ENCODE results near the gene ZNF689. TPM values are rescaled to one million over a fixed set of nuclear protein-coding genes. Genes with fewer than 3 reads are reported as not detected.
"Not testable (repeated sequence)": the region's sequence is repeated elsewhere in the genome, so short reads cannot be mapped to it uniquely, and the experiment has no call there.

ZNF689 gene
- polyA plus RNA-seq, 1 donor from 2014 or later = 10.6 TPM

DNA sequence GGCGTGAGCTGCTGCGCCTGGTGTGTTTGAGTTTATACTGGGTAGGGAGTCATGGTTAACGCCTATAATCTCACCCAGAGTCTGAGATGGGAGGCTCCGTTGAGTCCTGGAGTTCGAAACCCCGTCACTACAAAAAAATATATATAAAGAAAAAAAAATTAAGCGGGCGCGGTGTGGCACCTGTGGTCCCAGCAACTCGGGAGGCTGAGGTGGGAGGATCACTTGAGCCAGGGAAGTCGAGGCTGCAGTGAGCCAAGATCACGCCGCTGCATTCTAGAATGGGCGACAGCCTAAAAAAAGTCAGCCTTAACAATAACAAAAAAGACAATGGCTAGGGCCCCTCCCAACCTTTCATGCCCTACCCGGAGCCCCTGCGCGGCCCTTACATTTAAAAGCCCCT, 23.3 kb upstream of the ZNF689 start:
- Histone ChIP-seq H3K4me3 (ENCODE audit: low read length) (peak overlapping the region; percentile 92), H3K9ac (ENCODE audit: low read length) (peak overlapping the region; percentile 91), H4K20me1 (ENCODE audit: insufficient read depth) (no peaks in the 10 kb centered on the region), H3K9me2 (ENCODE audit: insufficient read depth, low read length) (no peaks in the 10 kb centered on the region), H2AFZ (ENCODE audit: low read depth, low read length) (peak overlapping the region; percentile 80), H3K4me2 (ENCODE audit: low read length) (peak overlapping the region; percentile 76), H3F3A (ENCODE audit: insufficient read depth, low read length, poor library complexity, severe bottlenecking) (peaks cover 4% of the 10 kb centered on the region), H3K27ac (ENCODE audit: low read length) (peak overlapping the region; percentile 91), H3K27me3 (ENCODE audit: insufficient read depth, low read depth, low read length) (no peaks in the 10 kb centered on the region), H3K79me2 (replicated peaks; ENCODE audit: insufficient read depth, low read length) (no peaks in the 10 kb centered on the region), H3K9me3 (ENCODE audit: low read length) (no peaks in the 10 kb centered on the region), H3K36me3 (ENCODE audit: insufficient read depth, low read length) (no peaks in the 10 kb centered on the region)
- TF ChIP-seq, protein P1, sequence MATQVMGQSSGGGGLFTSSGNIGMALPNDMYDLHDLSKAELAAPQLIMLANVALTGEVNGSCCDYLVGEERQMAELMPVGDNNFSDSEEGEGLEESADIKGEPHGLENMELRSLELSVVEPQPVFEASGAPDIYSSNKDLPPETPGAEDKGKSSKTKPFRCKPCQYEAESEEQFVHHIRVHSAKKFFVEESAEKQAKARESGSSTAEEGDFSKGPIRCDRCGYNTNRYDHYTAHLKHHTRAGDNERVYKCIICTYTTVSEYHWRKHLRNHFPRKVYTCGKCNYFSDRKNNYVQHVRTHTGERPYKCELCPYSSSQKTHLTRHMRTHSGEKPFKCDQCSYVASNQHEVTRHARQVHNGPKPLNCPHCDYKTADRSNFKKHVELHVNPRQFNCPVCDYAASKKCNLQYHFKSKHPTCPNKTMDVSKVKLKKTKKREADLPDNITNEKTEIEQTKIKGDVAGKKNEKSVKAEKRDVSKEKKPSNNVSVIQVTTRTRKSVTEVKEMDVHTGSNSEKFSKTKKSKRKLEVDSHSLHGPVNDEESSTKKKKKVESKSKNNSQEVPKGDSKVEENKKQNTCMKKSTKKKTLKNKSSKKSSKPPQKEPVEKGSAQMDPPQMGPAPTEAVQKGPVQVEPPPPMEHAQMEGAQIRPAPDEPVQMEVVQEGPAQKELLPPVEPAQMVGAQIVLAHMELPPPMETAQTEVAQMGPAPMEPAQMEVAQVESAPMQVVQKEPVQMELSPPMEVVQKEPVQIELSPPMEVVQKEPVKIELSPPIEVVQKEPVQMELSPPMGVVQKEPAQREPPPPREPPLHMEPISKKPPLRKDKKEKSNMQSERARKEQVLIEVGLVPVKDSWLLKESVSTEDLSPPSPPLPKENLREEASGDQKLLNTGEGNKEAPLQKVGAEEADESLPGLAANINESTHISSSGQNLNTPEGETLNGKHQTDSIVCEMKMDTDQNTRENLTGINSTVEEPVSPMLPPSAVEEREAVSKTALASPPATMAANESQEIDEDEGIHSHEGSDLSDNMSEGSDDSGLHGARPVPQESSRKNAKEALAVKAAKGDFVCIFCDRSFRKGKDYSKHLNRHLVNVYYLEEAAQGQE (IDR thresholded peaks at IDR 0.05; ENCODE audit: borderline replicate concordance) = no peak
- TF ChIP-seq MXI1 (conservative IDR thresholded peaks at IDR 0.05; ENCODE audit: poor library complexity, severe bottlenecking) = no peak
- TF ChIP-seq SMC3 (conservative IDR thresholded peaks at IDR 0.05; ENCODE audit: poor library complexity) = no peak
- TF ChIP-seq EP300 (conservative IDR thresholded peaks at IDR 0.05; ENCODE audit: poor library complexity, severe bottlenecking) = no peak

GRCh38 chr16:30632454-30632853, 22.3 kb upstream of the ZNF689 start:
- not testable (repeated sequence) for H3K9me3 ChIP-seq (ENCODE audit: low read length); H3K9me2 ChIP-seq (ENCODE audit: insufficient read depth, low read length); H3F3A ChIP-seq (ENCODE audit: insufficient read depth, low read length, poor library complexity, severe bottlenecking); H3K27me3 ChIP-seq (ENCODE audit: insufficient read depth, low read depth, low read length); H4K20me1 ChIP-seq (ENCODE audit: insufficient read depth); H3K27ac ChIP-seq (ENCODE audit: low read length); H3K36me3 ChIP-seq (ENCODE audit: insufficient read depth, low read length); H3K9ac ChIP-seq (ENCODE audit: low read length); H3K4me3 ChIP-seq (ENCODE audit: low read length); H3K4me2 ChIP-seq (ENCODE audit: low read length); H2AFZ ChIP-seq (ENCODE audit: low read depth, low read length); H3K79me2 ChIP-seq (replicated peaks; ENCODE audit: insufficient read depth, low read length)

DNA sequence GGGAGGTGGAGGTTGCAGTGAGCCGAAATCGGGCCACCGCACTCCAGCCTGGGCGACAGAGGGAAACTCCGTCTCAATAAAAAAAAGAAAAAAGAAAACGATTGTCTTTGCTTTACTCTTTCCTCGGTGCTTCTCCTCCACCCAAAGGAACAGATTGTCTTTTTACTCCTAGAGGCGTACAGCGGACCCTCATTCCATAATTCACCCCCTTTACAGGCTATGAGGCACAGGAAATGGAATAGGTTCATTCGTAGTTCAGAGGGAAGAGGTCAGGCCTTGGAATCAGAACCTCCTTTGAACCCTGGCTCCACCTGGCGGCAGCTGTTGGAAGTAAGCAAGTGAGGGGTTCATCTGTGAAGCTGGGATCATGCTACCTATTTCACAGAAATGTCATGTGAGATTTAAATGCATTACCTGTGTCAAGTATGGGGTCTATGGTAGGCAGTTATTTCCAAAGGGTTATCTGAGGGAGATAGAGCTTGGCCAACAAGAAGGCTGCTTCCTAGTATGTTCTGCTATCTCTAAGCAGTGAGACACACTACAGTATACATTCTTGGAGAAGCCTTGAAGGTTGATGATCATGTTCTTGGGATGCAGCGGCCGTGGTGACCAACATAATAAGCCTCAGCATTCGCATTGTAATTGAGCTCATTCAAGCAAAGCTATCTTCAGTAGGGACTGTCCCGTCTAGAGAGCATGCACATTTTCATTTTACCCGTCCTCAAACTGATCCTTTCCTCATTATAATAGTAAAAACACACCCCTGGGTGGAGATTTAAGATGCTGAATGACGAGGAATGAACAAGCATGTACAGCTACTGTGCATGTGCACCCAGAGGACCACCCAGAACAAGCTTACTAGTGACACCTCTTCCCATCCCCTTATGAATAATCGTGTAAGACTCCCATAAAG, 18.7 kb upstream of the ZNF689 start:
- Histone ChIP-seq H3K27ac (ENCODE audit: low read length) (no peak overlapping the region), H3K79me2 (replicated peaks; ENCODE audit: insufficient read depth, low read length) (no peaks in the 10 kb centered on the region), H3K4me2 (ENCODE audit: low read length) (no peak overlapping the region), H3F3A (ENCODE audit: insufficient read depth, low read length, poor library complexity, severe bottlenecking) (no peaks in the 10 kb centered on the region), H3K9me2 (ENCODE audit: insufficient read depth, low read length) (no peaks in the 10 kb centered on the region), H3K36me3 (ENCODE audit: insufficient read depth, low read length) (no peaks in the 10 kb centered on the region), H3K4me3 (ENCODE audit: low read length) (no peak overlapping the region), H3K9me3 (ENCODE audit: low read length) (no peaks in the 10 kb centered on the region), H3K9ac (ENCODE audit: low read length) (no peak overlapping the region), H2AFZ (ENCODE audit: low read depth, low read length) (peak overlapping the region; percentile 19), H4K20me1 (ENCODE audit: insufficient read depth) (no peaks in the 10 kb centered on the region), H3K27me3 (ENCODE audit: insufficient read depth, low read depth, low read length) (no peaks in the 10 kb centered on the region)
- TF ChIP-seq RAD21 (conservative IDR thresholded peaks at IDR 0.05) (peak; percentile 86), POLR2AphosphoS5 (IDR thresholded peaks at IDR 0.05) (no peak), SMC3 (conservative IDR thresholded peaks at IDR 0.05; ENCODE audit: poor library complexity) (peak; percentile 93)
- TF ChIP-seq, protein P2, sequence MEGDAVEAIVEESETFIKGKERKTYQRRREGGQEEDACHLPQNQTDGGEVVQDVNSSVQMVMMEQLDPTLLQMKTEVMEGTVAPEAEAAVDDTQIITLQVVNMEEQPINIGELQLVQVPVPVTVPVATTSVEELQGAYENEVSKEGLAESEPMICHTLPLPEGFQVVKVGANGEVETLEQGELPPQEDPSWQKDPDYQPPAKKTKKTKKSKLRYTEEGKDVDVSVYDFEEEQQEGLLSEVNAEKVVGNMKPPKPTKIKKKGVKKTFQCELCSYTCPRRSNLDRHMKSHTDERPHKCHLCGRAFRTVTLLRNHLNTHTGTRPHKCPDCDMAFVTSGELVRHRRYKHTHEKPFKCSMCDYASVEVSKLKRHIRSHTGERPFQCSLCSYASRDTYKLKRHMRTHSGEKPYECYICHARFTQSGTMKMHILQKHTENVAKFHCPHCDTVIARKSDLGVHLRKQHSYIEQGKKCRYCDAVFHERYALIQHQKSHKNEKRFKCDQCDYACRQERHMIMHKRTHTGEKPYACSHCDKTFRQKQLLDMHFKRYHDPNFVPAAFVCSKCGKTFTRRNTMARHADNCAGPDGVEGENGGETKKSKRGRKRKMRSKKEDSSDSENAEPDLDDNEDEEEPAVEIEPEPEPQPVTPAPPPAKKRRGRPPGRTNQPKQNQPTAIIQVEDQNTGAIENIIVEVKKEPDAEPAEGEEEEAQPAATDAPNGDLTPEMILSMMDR (IDR thresholded peaks at IDR 0.05; ENCODE audit: poor library complexity, severe bottlenecking) = peak; percentile 92
- TF ChIP-seq, protein P1 (IDR thresholded peaks at IDR 0.05; ENCODE audit: borderline replicate concordance) = peak; percentile 32
